ENCODE data around the gene MRC1. TPM values are rescaled to one million over a fixed set of nuclear protein-coding genes. Genes with fewer than 3 reads are reported as not detected.
"Not testable (repeated sequence)": the region's sequence is repeated elsewhere in the genome, so short reads cannot be mapped to it uniquely, and the experiment has no call there.

Gene MRC1
- total RNA-seq, 1 experiment from 2014 or later: 0.05 TPM

DNA sequence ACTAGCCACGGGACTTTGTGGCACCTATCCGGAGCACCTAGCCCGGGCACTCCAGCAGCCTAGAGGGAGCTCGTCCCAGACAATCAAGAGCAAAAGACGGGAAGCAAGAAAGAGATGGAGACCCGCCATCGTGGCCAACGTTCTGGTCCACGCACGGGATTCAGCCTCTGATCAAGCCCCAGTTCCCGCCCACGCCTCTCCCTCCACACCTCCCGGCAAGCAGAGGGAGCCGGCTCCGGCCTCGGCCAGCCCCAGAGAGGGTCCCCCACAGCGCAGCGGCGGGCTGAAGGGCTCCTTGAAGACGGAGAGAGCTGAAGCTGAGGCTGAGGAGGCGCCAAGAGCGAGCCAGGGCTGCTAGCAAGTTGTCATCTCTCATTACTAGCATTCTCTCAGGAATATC is 141.6 kb downstream of the MRC1 start:
- peaks cover 10% of the 10 kb centered on the region for H3K27me3 Mint-ChIP-seq (ENCODE audit: insufficient read depth, unreplicated experiment)
- H3K4me3 ChIP-seq (ENCODE audit: low read depth, low read length): no peak overlapping the region
- intact Hi-C loops (cut with micrococcal nuclease; ENCODE audit: unreplicated experiment): no loop called here
- no peaks in the 10 kb centered on the region for H3K4me1 Mint-ChIP-seq (ENCODE audit: low read depth, unreplicated experiment)
- ChIA-PET POLR2A (no interaction called here), CTCF (no interaction called here)
- no peaks in the 10 kb centered on the region for H3K27me3 ChIP-seq (replicated peaks; ENCODE audit: control insufficient read depth, insufficient read depth, low read length)
- no peaks in the 10 kb centered on the region for H3K9me3 ChIP-seq
- 0 out of 2 replicates have a peak, but pooled peaks cover 3% of the 10 kb centered on the region for H3K4me1 ChIP-seq
- no peaks in the 10 kb centered on the region for H3K9me3 Mint-ChIP-seq (ENCODE audit: unreplicated experiment)
- no peak for TF ChIP-seq CTCF (IDR thresholded peaks at IDR 0.05; ENCODE audit: insufficient read depth in 1 of 2, low read depth in 1 of 2, low read length in 1 of 2, severe bottlenecking in 1 of 2, unreplicated experiment in 1 of 2)
- BruUV-seq (replicated peaks): no TSS peak
- no peak overlapping the region for H3K4me3 Mint-ChIP-seq (ENCODE audit: unreplicated experiment)
- H3K36me3 Mint-ChIP-seq (ENCODE audit: insufficient read depth, unreplicated experiment): no peaks in the 10 kb centered on the region
- no peak for DNase-seq
- H3K27ac Mint-ChIP-seq (ENCODE audit: unreplicated experiment): no peak overlapping the region
- H3K36me3 ChIP-seq (ENCODE audit: control insufficient read depth, insufficient read depth, low read length): no peaks in the 10 kb centered on the region

GRCh38 chr10:17951868-17952371 is 142.8 kb downstream of the MRC1 start, which contains the start of gene SLC39A12:
Gene SLC39A12 (plus strand): TSS chr10:17951918. CDS start chr10:17953277, 1,359 bp downstream.
- Histone ChIP-seq H3K36me3 (ENCODE audit: control insufficient read depth, insufficient read depth, low read length) (no peaks in the 10 kb centered on the region), H3K4me1 (0 out of 2 replicates have a peak, but pooled peaks cover 3% of the 10 kb centered on the region), H3K4me3 (ENCODE audit: low read depth, low read length) (no peak within 1 kb of the TSS), H3K9me3 (no peaks in the 10 kb centered on the region), H3K27me3 (replicated peaks; ENCODE audit: control insufficient read depth, insufficient read depth, low read length) (no peaks in the 10 kb centered on the region)
- Mint-ChIP-seq H3K27ac (ENCODE audit: unreplicated experiment) (no peak within 1 kb of the TSS), H3K4me1 (ENCODE audit: low read depth, unreplicated experiment) (no peaks in the 10 kb centered on the region), H3K36me3 (ENCODE audit: insufficient read depth, unreplicated experiment) (no peaks in the 10 kb centered on the region), H3K9me3 (ENCODE audit: unreplicated experiment) (no peaks in the 10 kb centered on the region), H3K4me3 (ENCODE audit: unreplicated experiment) (no peak within 1 kb of the TSS), H3K27me3 (ENCODE audit: insufficient read depth, unreplicated experiment) (peaks cover 2% of the 10 kb centered on the region)
- BruUV-seq (replicated peaks): no TSS peak
- no peak for TF ChIP-seq CTCF (IDR thresholded peaks at IDR 0.05; ENCODE audit: insufficient read depth in 1 of 2, low read depth in 1 of 2, low read length in 1 of 2, severe bottlenecking in 1 of 2, unreplicated experiment in 1 of 2)
- intact Hi-C loops (cut with micrococcal nuclease; ENCODE audit: unreplicated experiment): no loop called here
- CTCF ChIA-PET: no interaction called here
- POLR2A ChIA-PET: interaction anchor here (0.7 kb wide), 1 partner anchor 34 kb away, joined by 4 read pairs; no protein-coding TSS in a partner anchor
- DNase-seq: no peak

DNA sequence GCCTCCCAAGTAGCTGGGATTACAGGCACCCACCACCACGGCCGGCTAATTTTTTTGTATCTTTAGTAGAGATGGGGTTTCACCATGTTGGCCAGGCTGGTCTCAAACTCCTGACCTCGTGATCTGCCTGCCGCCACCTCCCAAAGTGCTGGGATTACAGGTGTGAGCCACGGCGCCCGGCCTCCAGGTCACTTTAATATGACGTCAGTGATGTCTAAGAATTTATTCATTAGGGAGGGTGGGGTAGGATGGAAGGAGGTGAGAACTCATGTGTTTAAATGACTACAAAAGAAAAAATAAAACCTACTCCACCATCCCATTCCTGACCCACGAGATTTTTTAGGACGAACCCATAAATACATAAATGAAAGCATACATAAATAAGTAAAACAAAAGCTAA is 145.2 kb downstream of the MRC1 start:
- H3K4me1 Mint-ChIP-seq (ENCODE audit: low read depth, unreplicated experiment): not testable (repeated sequence)

More for the DNA sequence above, 145.2 kb downstream of the MRC1 start:
- POLR2A ChIA-PET; H3K36me3 Mint-ChIP-seq (ENCODE audit: insufficient read depth, unreplicated experiment); H3K4me3 ChIP-seq (ENCODE audit: low read depth, low read length); DNase-seq; BruUV-seq (replicated peaks); H3K9me3 Mint-ChIP-seq (ENCODE audit: unreplicated experiment); H3K4me3 Mint-ChIP-seq (ENCODE audit: unreplicated experiment); intact Hi-C loops (cut with micrococcal nuclease; ENCODE audit: unreplicated experiment); H3K27me3 Mint-ChIP-seq (ENCODE audit: insufficient read depth, unreplicated experiment); H3K27me3 ChIP-seq (replicated peaks; ENCODE audit: control insufficient read depth, insufficient read depth, low read length); H3K4me1 ChIP-seq; H3K27ac Mint-ChIP-seq (ENCODE audit: unreplicated experiment); H3K36me3 ChIP-seq (ENCODE audit: control insufficient read depth, insufficient read depth, low read length); H3K9me3 ChIP-seq: not testable (repeated sequence)
- CTCF ChIA-PET: interaction anchor here (0.7 kb wide), 1 partner anchor 1409 kb away, joined by 5 read pairs; no protein-coding TSS in a partner anchor
